Measurements from ENCODE around the gene POLE.

DNA sequence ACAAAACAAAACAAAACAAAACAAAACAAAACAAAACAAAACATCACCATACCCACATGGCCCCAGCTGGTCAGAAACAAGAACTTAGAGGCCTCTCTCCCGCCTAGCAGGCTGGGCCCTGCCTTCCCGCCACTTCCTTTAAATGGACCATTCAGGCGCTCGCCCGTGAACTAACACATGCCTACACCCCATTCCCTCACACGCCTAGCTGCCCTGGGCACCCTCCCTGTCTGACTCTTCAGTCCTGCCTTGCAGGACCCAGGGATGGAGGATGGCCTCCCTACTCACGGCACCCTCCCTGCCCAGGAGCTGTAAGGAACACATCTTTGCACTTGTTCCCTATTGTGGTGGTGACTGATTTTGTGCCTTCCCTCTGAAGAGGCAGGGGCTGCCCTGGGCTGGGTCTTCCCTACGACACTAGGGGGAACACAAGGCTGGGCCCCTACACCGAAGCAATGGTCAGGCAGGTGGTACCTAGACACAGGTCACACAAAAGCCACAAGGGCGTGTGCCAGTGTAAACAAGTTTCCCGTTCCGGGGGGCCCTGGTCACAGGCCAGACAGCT lies 47.1 kb downstream of the POLE start:
- TF ChIP-seq, protein P1, sequence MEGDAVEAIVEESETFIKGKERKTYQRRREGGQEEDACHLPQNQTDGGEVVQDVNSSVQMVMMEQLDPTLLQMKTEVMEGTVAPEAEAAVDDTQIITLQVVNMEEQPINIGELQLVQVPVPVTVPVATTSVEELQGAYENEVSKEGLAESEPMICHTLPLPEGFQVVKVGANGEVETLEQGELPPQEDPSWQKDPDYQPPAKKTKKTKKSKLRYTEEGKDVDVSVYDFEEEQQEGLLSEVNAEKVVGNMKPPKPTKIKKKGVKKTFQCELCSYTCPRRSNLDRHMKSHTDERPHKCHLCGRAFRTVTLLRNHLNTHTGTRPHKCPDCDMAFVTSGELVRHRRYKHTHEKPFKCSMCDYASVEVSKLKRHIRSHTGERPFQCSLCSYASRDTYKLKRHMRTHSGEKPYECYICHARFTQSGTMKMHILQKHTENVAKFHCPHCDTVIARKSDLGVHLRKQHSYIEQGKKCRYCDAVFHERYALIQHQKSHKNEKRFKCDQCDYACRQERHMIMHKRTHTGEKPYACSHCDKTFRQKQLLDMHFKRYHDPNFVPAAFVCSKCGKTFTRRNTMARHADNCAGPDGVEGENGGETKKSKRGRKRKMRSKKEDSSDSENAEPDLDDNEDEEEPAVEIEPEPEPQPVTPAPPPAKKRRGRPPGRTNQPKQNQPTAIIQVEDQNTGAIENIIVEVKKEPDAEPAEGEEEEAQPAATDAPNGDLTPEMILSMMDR (IDR thresholded peaks at IDR 0.05) = no peak
- TF ChIP-seq POLR2A (IDR thresholded peaks at IDR 0.05) = no peak
- no peak for TF ChIP-seq POLR2AphosphoS5 (IDR thresholded peaks at IDR 0.05)

All from breast epithelium (tissue), 3 donors.